HG03439 (cell line): ENCODE data around the gene MTERF1.
A peak's percentile ranks its signal among the peaks of the same experiment; 100 is the strongest.
"Not testable (repeated sequence)": the region's sequence is repeated elsewhere in the genome, so short reads cannot be mapped to it uniquely, and the experiment has no call there.

ENCODE experiments used
- ATAC-seq: cut with Tn5 transposase; IDR thresholded peaks from one replicate; pipeline ENCODE4 v1.9.1; 2021; ENCODE audit warnings: mild to moderate bottlenecking, moderate library complexity; ENCODE audit not compliant: unreplicated experiment

MTERF1 gene

GRCh38 chr7:91887336-91888213, 7.1 kb upstream of the MTERF1 start:
- ATAC-seq, result not testable (repeated sequence)

GRCh38 chr7:91883676-91884362, 3.3 kb upstream of the MTERF1 start:
- no peak for ATAC-seq

DNA sequence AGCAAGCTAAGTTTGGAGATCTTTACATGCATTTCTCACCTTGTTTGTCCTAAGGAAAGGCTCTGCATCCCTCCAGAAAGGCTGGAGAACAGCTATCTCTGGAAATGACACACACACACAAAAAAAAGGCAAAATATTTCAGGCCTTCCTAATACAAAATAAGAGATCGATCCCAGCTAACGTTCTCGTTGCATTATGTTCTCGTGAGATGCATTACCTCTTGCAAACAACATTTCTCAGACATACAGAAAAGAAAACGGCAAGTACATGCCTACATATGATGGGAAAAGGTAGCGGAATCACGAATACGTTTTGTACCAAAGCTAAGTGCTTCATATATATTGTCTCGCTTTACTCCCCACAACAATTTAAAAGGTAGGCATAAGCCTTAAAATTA, 488 bp downstream of the MTERF1 start:
- ATAC-seq, result no peak

GRCh38 chr7:91876391-91877133, 3.9 kb downstream of the MTERF1 start:
- no peak for ATAC-seq

DNA sequence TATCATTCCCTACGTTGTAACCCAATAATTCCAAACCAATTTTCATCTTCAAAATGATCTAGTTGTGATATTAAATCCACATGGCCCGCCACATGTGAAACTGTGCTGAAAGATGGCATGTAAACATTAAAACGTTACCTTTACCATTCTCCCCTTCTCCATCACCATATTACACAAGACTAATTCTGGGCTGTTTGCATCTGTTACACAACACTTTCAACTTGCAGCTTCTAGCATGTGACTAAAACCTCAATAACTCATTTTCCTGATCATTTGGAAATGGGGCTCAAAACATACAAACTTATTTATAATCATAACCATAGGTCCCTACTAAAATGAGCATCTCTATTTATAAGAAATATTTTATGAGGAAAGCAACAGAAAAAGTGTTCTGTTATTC, 4.7 kb downstream of the MTERF1 start:
- ATAC-seq, result no peak

DNA sequence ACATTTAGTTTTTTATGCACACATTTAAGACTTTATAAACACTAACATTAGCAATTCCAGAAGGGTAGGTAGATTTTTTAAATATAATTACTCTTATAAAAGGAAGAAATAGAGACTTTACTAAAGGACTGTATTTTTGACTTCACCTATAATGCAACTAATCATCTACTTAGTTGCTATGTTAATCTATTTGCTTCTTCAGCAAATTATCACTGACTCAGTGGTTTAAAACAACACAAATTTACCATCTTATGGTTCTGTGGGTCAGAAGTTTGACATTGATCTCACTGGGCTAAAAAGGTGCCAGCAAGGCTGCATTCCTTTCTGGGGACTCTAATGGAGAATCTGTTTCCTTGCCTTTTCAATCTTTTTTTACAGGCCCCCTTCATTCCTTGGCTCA, 7.6 kb downstream of the MTERF1 start:
- ATAC-seq, result no peak

GRCh38 chr7:91872069-91872468, 8.4 kb downstream of the MTERF1 start:
- no peak for ATAC-seq

DNA sequence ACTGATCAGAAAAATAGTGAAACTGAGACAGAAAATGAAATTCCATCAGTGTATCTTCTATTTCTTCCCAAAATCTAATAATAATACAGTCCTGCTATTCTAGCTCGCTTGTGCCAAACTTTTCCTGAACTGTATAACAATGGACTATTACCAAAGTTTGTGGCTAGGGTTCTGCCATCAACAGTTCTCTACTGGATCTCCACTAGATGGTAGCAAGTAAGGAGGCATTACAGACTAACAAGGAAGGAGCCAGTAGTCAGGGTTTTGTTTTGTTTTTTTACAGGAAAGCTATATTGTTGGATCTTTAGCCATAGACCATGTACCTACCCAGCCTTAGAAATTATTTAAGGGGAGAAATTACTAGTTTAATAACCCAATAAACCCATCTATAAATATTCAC, 10.8 kb downstream of the MTERF1 start:
- no peak for ATAC-seq

DNA sequence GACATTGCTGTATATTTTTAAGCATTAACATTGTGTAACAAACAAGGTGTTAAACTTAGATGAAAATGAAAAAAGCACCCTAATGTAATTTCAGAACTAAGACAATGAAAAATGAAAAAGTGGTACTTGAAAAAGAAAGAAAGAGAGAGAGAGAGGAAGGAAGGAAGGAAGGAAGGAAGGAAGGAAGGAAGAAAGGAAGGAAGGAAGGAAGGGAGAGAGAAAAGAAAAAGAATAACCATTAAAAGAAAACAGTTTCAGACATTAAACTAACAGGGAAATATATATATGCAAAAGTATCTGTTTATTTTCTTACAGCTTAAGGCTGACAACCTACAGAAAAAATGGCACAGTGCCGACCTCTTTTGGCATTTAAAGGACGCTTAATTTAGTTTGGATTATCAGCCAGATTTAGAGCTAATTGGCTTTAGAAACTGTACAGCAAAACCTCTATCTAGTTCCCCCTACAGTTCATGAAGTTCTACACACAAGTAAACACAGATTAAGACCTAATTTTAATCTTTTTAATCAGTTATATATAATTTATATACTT, 13.8 kb downstream of the MTERF1 start:
- no peak for ATAC-seq

GRCh38 chr7:91865511-91865910, 15.0 kb downstream of the MTERF1 start:
- ATAC-seq, result no peak

- not testable (repeated sequence) for ATAC-seq
Measured at GRCh38 chr7:91864604-91865003, 15.9 kb downstream of the MTERF1 start.

DNA sequence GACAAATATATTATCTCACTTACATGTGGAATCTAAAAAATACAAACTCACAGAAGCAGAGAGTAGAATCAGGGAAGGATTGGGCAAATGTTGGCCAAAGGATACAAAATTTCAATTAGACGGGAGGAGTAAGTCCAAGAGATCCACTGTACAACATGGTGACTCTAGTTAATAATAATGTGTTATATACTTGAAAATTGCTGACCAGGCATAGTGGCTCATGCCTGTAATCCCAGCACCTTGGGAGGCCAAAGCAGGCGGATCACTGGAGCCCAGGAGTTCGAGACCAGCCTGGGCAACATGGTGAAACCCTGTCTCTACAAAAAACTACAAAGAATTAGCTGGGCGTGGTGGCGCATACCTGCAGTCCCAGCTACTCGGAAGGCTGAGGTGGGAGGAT, 16.4 kb downstream of the MTERF1 start:
- no peak for ATAC-seq

- ATAC-seq, result no peak
Measured at GRCh38 chr7:91852263-91852741, 28.2 kb downstream of the MTERF1 start.

DNA sequence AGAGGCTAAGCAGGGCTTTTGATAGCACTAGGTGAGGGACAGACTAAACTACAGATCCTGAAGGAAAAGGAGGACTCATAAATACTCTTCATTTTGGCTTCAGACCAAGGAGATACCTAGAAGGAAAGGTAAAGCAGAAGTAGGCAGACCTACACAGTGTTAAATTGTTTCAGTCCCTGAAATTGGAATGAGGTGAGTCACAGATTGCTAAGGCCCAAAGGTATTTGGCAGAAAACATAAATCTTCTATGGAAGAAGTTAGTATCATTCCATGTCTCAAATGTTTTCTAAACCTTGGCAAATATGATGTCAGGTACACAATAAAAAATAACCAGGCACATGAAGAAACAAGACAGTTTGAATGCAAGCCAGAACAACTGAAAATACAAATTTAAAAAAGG, 30.0 kb downstream of the MTERF1 start:
- no peak for ATAC-seq

- no peak for ATAC-seq
Measured at GRCh38 chr7:91847876-91848588, 32.5 kb downstream of the MTERF1 start.

- ATAC-seq, result no peak
Measured at GRCh38 chr7:91847231-91847630, 33.3 kb downstream of the MTERF1 start.

DNA sequence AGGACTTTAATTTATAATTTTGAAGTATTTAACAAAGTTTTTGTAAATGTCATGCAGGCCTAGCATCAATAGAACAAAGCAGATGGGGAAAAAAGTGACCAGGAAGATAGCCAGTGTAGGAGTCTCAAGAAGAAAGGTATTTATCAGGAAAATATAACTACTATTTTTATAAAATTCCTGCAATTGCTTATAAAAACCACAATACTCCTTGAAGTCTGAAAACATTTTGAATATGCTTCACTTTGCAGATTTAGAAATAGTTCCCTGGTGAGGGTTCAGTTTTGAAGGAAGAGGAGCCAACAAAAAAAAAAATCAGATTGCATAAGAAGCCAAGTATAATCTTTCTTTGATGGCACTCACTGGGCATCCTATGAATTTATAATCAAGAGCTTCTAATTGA, 34.1 kb downstream of the MTERF1 start:
- ATAC-seq, result no peak

- peak; percentile 88 for ATAC-seq
Measured at GRCh38 chr7:91843831-91844230, 36.7 kb downstream of the MTERF1 start.

GRCh38 chr7:91838439-91838838, 42.1 kb downstream of the MTERF1 start:
- ATAC-seq, result no peak

- ATAC-seq, result no peak
Measured at GRCh38 chr7:91837397-91838070, 43.0 kb downstream of the MTERF1 start.
